SJCRH30 (cell line): ENCODE measurements around the gene MUC21. TPM values are rescaled to one million over a fixed set of nuclear protein-coding genes. Genes with fewer than 3 reads are reported as not detected.
"Not testable (repeated sequence)": the region's sequence is repeated elsewhere in the genome, so short reads cannot be mapped to it uniquely, and the experiment has no call there.

ENCODE experiments used
- DNase-seq, 2 experiments: peaks; one replicate each; pipeline ENCODE4 v3.0.0-alpha.2; 2015 to 2020
- H3K27ac ChIP-seq: fragments of 250-450 bp; sonication (Bioruptor Pico); 2 replicates; pipeline ENCODE4 v1.5.1; 2020; ENCODE audit warnings: mild to moderate bottlenecking, moderate library complexity
- H3K27me3 ChIP-seq: fragments of 250-450 bp; sonication (Bioruptor Pico); 2 replicates; pipeline ENCODE4 v1.5.1; 2020; ENCODE audit warnings: mild to moderate bottlenecking, moderate library complexity
- H3K36me3 ChIP-seq: fragments of 250-450 bp; sonication (Bioruptor Pico); 2 replicates; pipeline ENCODE4 v1.5.1; 2020; ENCODE audit warnings: mild to moderate bottlenecking, moderate library complexity
- H3K4me1 ChIP-seq: fragments of 250-450 bp; sonication (Bioruptor Pico); 2 replicates; pipeline ENCODE4 v1.5.1; 2020; ENCODE audit warnings: mild to moderate bottlenecking, moderate library complexity
- H3K4me3 ChIP-seq: fragments of 250-450 bp; sonication (Bioruptor Pico); 2 replicates; pipeline ENCODE4 v1.5.1; 2020; ENCODE audit warnings: mild to moderate bottlenecking, moderate library complexity
- H3K9me3 ChIP-seq: fragments of 250-450 bp; sonication (Bioruptor Pico); replicated peaks from 2 replicates; pipeline ENCODE4 v1.5.1; 2020; ENCODE audit warnings: mild to moderate bottlenecking, moderate library complexity
- total RNA-seq: library from RNA; depleted of rRNA; stranded (reverse); fragments of >200 nt; shearing (Covaris generic); gene quantifications from 2 replicates; pipeline ENCODE4 v1.2.3, GENCODE V29; 2014

MUC21 gene
- total RNA-seq, 1 experiment from 2014 or later: not detected

GRCh38 chr6:31009731-31010130 lies 26.2 kb downstream of the MUC21 start:
- Histone ChIP-seq H3K27ac (no peak overlapping the region), H3K27me3 (no peaks in the 10 kb centered on the region; the same call in 1 of the 2 replicates)
- DNase-seq: no peak

DNA sequence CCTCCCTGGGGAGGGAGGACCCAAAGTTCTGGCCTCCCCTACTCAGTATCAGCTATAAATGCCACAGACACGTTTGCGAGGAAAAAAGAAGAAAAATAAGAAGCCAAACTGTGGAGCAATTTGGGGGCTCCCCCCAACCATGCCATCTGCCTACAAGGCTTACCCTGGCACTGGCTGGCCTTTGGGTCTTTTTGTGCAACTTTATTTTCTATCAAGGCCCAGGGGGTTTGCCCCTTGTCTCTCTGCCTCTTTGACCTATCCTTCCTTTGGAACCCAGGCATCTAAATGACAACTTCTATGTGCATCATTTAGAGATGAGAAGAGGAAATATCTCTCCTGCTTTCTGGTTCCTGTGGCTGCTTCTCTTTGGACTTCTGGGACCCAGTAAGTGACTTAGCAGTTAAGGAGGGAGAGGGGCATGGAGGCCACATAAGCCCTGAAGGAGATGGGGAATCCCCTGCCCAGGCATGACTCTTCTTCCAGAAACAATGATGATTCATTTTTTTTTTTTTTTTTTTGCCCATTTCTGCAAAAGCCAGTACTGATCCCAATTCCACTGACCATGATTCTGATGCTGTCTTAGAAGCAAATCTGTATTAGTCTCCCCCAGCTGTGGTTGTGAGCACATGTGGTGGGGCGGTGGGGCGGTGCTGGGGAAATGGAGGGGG lies 27.0 kb downstream of the MUC21 start, which contains the start of gene MUC22:
Gene MUC22, plus strand, starts transcription at position 82 of the 668 bp plus-strand sequence. Its CDS starts 233 bp downstream, at position 315.
- no peak within 1 kb of the TSS for H3K27ac ChIP-seq
- no peaks in the 10 kb centered on the region for H3K9me3 ChIP-seq
- H3K4me1 ChIP-seq: peaks cover 3% of the 10 kb centered on the region
- no peaks in the 10 kb centered on the region; the same call in 1 of the 2 replicates for H3K27me3 ChIP-seq
- no peaks in the 10 kb centered on the region for H3K36me3 ChIP-seq
- H3K4me3 ChIP-seq: no peak within 1 kb of the TSS
- no peak for DNase-seq

More at GRCh38 chr6:31009731-31010130, 26.2 kb downstream of the MUC21 start:
- Histone ChIP-seq H3K9me3 (no peaks in the 10 kb centered on the region), H3K4me3 (no peak overlapping the region), H3K4me1 (peaks cover 3% of the 10 kb centered on the region), H3K36me3 (no peaks in the 10 kb centered on the region)

DNA sequence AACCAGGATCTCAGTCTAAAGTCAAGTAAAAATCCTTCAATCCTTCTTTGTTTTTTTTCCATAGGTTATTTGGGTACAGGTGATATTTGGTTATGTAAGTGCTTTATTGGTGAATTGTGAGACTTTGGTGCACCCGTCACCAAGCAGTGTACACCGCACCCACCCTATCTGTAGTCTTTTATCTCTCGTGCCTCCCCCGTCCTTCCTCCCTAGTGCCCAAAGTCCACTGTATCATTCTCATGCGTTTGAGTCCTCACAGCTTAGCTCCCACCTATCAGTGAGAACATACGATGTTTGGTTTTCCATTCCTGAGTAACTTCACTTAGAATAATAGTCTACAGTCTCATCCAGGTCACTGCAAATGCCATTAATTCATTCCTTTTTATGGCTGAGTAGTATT lies 27.6 kb downstream of the MUC21 start:
- H3K27me3 ChIP-seq: no peaks in the 10 kb centered on the region; the same call in 1 of the 2 replicates
- no peak for DNase-seq
- H3K4me3 ChIP-seq: no peak overlapping the region
- peaks cover 3% of the 10 kb centered on the region for H3K4me1 ChIP-seq
- no peak overlapping the region for H3K27ac ChIP-seq
- H3K9me3 ChIP-seq: no peaks in the 10 kb centered on the region
- no peaks in the 10 kb centered on the region for H3K36me3 ChIP-seq

- no peaks in the 10 kb centered on the region for H3K36me3 ChIP-seq
- no peaks in the 10 kb centered on the region for H3K9me3 ChIP-seq
- H3K27ac ChIP-seq: no peak overlapping the region
- no peaks in the 10 kb centered on the region for H3K27me3 ChIP-seq
- no peak for DNase-seq
- no peak overlapping the region for H3K4me3 ChIP-seq
- H3K4me1 ChIP-seq: no peaks in the 10 kb centered on the region
These were observed 33.3 kb downstream of the MUC21 start for GRCh38 chr6:31016659-31017299.

DNA sequence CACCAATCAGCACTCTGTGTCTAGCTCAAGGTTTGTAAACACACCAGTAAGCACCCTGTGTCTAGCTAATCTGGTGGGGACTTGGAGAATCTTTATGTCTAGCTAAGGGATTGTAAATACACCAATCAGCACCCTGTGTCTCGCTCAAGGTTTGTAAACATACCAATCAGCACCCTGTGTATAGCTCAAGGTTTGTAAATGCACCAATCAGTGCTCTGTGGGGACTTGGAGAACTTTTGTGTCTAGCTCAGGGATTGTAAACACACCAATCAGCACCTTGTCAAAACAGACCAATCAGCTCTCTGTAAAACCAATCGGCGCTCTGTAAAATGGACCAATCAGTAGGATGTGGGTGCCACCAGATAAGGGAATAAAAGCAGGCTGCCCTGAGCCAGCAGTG lies 33.9 kb downstream of the MUC21 start:
- not testable (repeated sequence) for H3K27me3 ChIP-seq, H3K27ac ChIP-seq, H3K4me1 ChIP-seq, H3K36me3 ChIP-seq, H3K9me3 ChIP-seq, H3K4me3 ChIP-seq, DNase-seq

DNA sequence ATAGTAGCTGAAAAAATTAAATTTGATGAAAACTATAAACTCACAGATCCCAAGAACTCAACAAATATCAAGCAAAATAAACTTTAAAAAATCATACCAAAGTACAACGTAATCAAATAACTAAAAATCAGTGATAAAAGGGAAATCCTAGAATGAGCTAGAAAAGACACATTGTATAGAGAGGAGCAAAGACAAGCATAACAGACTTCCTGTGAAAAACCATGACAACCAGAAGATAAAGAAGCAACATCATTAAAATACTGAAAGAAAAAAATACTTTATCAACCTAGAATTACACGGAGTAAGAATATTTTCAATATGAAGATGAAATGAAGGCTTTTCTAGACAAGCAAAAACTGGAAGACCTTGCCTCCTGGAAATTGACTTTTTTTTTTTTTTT lies 36.5 kb downstream of the MUC21 start:
- H3K4me1 ChIP-seq: no peaks in the 10 kb centered on the region
- no peak for DNase-seq
- H3K4me3 ChIP-seq: no peak overlapping the region
- no peak overlapping the region for H3K27ac ChIP-seq
- H3K27me3 ChIP-seq: no peaks in the 10 kb centered on the region
- H3K9me3 ChIP-seq: no peaks in the 10 kb centered on the region
- no peaks in the 10 kb centered on the region for H3K36me3 ChIP-seq

GRCh38 chr6:31020631-31021255 lies 37.2 kb downstream of the MUC21 start:
- H3K36me3 ChIP-seq, H3K27me3 ChIP-seq, H3K4me3 ChIP-seq, H3K4me1 ChIP-seq, H3K27ac ChIP-seq, H3K9me3 ChIP-seq, DNase-seq: not testable (repeated sequence)

DNA sequence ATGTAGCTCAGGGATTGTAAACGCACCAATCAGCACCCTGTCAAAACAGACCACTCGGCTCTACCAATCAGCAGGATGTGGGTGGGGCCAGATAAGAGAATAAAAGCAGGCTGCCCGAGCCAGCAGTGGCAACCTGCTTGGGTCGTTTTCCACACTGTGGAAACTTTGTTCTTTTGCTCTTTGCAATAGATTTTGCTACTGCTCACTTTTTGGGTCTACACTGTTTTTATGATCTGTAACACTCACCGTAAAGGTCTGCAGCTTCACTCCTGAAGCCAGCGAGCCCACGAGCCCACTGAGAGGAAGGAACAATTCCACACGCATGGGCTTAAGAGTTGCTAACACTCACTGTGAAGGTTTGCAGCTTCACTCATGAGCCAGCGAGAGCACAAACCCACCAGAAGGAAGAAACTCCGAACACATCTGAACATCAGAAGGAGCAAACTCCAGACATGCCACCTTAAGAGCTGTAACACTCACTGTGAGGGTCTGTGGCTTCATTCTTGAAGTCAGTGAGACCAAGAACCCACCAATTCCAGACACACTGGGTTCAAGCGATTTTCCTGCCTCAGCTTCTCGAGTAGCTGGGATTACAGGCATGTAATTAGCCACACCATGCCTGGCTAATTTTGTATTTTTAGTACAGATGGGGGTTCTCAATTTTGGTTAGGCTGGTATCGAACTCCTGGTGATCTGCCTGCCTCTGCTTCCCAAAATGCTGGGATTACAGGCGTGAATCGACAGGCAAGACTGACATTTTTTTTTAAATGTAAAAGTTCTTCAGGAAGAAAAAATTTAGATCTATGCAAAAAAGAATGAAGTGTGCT lies 38.4 kb downstream of the MUC21 start:
- not testable (repeated sequence) for H3K9me3 ChIP-seq, H3K27ac ChIP-seq, H3K27me3 ChIP-seq, H3K36me3 ChIP-seq, H3K4me1 ChIP-seq, H3K4me3 ChIP-seq, DNase-seq

DNA sequence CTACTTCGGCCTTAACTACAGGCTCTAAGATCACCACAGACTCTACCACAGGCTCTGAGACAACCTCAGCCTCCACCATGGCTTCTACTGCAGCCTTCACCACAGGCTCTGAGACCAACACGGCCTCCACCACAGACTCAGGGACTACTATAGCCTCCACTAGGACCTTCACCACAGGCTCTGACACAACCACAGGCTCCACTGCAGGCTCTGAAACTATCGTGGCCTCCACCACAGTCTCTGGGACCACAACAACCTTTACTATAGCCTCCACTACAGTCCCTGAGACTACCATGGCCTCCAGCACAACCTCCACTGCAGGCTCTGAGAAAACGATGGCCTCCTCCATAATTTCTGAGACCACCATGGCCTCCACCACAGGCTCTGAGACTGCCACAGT lies 42.1 kb downstream of the MUC21 start:
- Histone ChIP-seq H3K27ac (no peak overlapping the region), H3K36me3 (no peaks in the 10 kb centered on the region), H3K4me3 (no peak overlapping the region), H3K27me3 (no peaks in the 10 kb centered on the region), H3K9me3 (no peaks in the 10 kb centered on the region), H3K4me1 (no peaks in the 10 kb centered on the region)
- DNase-seq: no peak

DNA sequence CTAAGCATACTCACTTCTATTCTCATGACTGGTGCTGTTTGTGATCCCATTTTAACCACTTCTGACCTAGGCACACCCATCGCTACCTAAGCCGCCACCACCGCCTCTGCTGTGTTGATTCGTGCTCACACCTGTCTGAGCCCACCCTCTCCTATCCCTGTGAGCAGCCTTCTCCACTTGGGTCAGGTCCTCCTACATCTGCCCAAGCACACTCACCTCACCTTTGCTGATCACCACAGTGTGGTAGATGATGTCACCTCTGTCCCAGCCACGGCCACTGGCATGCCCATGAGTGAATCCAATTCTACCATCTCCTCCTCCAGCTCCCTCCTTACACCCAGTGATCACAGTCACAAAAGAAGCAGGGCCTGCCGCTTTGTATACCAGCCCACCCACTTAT lies 47.6 kb downstream of the MUC21 start:
- H3K9me3 ChIP-seq: no peaks in the 10 kb centered on the region
- no peak overlapping the region for H3K4me3 ChIP-seq
- no peaks in the 10 kb centered on the region for H3K4me1 ChIP-seq
- no peaks in the 10 kb centered on the region for H3K27me3 ChIP-seq
- no peak for DNase-seq
- H3K27ac ChIP-seq: no peak overlapping the region
- H3K36me3 ChIP-seq: no peaks in the 10 kb centered on the region

DNA sequence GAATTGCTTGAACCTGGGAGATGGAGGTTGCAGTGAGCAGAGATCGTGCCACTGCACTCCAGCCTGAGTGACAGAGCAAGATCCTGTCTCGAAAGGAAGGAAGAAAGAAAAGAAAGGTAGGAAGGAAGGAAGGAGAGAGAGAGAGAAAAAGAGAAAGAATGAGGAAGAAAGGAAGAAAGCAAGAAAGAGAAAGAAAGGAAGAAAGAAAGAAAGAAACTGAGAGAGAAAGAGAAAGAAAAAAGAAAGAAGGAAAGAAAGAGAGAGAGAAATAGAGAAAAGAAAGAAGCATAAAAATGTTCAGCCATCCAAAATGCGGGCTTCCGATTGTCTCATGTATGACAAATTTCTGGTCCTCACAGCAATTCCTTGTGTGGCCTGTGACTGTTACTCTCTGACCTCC lies 49.6 kb downstream of the MUC21 start:
- DNase-seq: no peak
- no peaks in the 10 kb centered on the region for H3K9me3 ChIP-seq
- no peaks in the 10 kb centered on the region for H3K36me3 ChIP-seq
- no peaks in the 10 kb centered on the region for H3K27me3 ChIP-seq
- no peaks in the 10 kb centered on the region for H3K4me1 ChIP-seq
- no peak overlapping the region for H3K4me3 ChIP-seq
- H3K27ac ChIP-seq: no peak overlapping the region

- Histone ChIP-seq H3K27ac (no peak overlapping the region), H3K36me3 (no peaks in the 10 kb centered on the region)
- no peak for DNase-seq
These were observed 52.5 kb downstream of the MUC21 start for GRCh38 chr6:31035862-31036497.

GRCh38 chr6:31037169-31037568 lies 53.7 kb downstream of the MUC21 start:
- Histone ChIP-seq H3K9me3 (no peaks in the 10 kb centered on the region), H3K4me3 (no peak overlapping the region), H3K27me3 (no peaks in the 10 kb centered on the region), H3K27ac (no peak overlapping the region), H3K36me3 (no peaks in the 10 kb centered on the region), H3K4me1 (no peaks in the 10 kb centered on the region)
- peak in 1 of 2 experiments; percentile 11 for DNase-seq

More at GRCh38 chr6:31035862-31036497, 52.5 kb downstream of the MUC21 start:
- Histone ChIP-seq H3K27me3 (no peaks in the 10 kb centered on the region), H3K9me3 (no peaks in the 10 kb centered on the region), H3K4me1 (no peaks in the 10 kb centered on the region), H3K4me3 (no peak overlapping the region)

DNA sequence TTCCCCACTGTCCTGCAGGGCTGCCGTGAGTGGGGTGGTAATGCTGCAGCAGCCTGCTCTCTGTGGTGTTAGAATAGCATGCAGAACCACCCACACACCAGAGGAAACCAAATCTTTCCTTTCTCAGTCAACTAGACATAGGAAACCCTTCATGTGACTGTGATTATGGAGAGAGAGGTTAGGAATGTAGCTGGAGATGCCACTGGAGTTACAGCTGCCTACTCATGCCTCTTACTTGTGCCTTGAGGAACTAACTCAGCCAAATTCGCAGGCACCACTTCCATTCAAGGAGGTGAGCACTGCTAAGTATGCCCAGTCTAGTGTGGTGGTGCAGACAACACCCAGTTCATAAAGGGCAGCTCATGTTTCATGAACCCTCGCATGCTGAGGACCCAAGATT lies 54.2 kb downstream of the MUC21 start:
- Histone ChIP-seq H3K27ac (no peak overlapping the region), H3K36me3 (no peaks in the 10 kb centered on the region), H3K27me3 (no peaks in the 10 kb centered on the region), H3K9me3 (no peaks in the 10 kb centered on the region), H3K4me3 (no peak overlapping the region), H3K4me1 (no peaks in the 10 kb centered on the region)
- DNase-seq: no peak
